HG03139 (cell line): ENCODE measurements around the gene NDUFAF8.

ENCODE experiments used
- ATAC-seq: cut with Tn5 transposase; IDR thresholded peaks from one replicate; pipeline ENCODE4 v1.9.1; 2021; ENCODE audit not compliant: unreplicated experiment

The NDUFAF8 gene

GRCh38 chr17:81272616-81273015 is 33.5 kb downstream of the NDUFAF8 start:
- no peak for ATAC-seq

- ATAC-seq, result no peak
Observed at GRCh38 chr17:81273698-81274470, 34.8 kb downstream of the NDUFAF8 start.

- no peak for ATAC-seq
Observed at GRCh38 chr17:81274471-81274855, 35.3 kb downstream of the NDUFAF8 start.

GRCh38 chr17:81276781-81277180 is 37.7 kb downstream of the NDUFAF8 start:
- no peak for ATAC-seq

GRCh38 chr17:81277421-81277820 is 38.3 kb downstream of the NDUFAF8 start:
- ATAC-seq, result no peak

GRCh38 chr17:81277946-81278693 is 39.0 kb downstream of the NDUFAF8 start:
- ATAC-seq, result no peak

GRCh38 chr17:81278831-81279230 is 39.7 kb downstream of the NDUFAF8 start:
- no peak for ATAC-seq

GRCh38 chr17:81279278-81280275 is 40.5 kb downstream of the NDUFAF8 start:
- no peak for ATAC-seq

GRCh38 chr17:81280571-81280970 is 41.5 kb downstream of the NDUFAF8 start:
- ATAC-seq, result no peak

- no peak for ATAC-seq
Observed at GRCh38 chr17:81282141-81282540, 43.0 kb downstream of the NDUFAF8 start.

GRCh38 chr17:81282876-81283275 is 43.8 kb downstream of the NDUFAF8 start:
- ATAC-seq, result no peak

- ATAC-seq, result peak; percentile 50
Observed at GRCh38 chr17:81285179-81285878, 46.2 kb downstream of the NDUFAF8 start.

GRCh38 chr17:81285894-81286293 is 46.8 kb downstream of the NDUFAF8 start:
- ATAC-seq, result no peak

- no peak for ATAC-seq
Observed at GRCh38 chr17:81286491-81287145, 47.5 kb downstream of the NDUFAF8 start.

- ATAC-seq, result no peak
Observed at GRCh38 chr17:81287152-81287551, 48.0 kb downstream of the NDUFAF8 start.

GRCh38 chr17:81287741-81288430 is 48.8 kb downstream of the NDUFAF8 start:
- no peak for ATAC-seq

GRCh38 chr17:81288715-81289114 is 49.6 kb downstream of the NDUFAF8 start:
- ATAC-seq, result no peak

GRCh38 chr17:81289627-81290026 is 50.5 kb downstream of the NDUFAF8 start:
- ATAC-seq, result no peak

- ATAC-seq, result no peak
Observed at GRCh38 chr17:81290230-81290629, 51.1 kb downstream of the NDUFAF8 start.
